CD14-positive monocyte (primary cell): ENCODE data around the gene PLA2G6. TPM values are rescaled to one million over a fixed set of nuclear protein-coding genes. Genes with fewer than 3 reads are reported as not detected.

Experiments used
- DNase-seq, 3 donors: peaks; one replicate each; pipeline ENCODE4 v3.0.0-alpha.2; 2011 to 2022
- H2AFZ ChIP-seq: 2 replicates; pipeline ENCODE4 v1.6.0; 2012; ENCODE audit warnings: mild to moderate bottlenecking, low read depth, low read length, inconsistent platforms; ENCODE audit not compliant: insufficient read depth, poor library complexity, severe bottlenecking
- H3K27ac ChIP-seq, 2 donors: 1 replicate in 1 of 2; 2 replicates in 1 of 2; pipeline ENCODE4 v1.5.1; 2012 to 2013; ENCODE audit warnings: low read length in 2 of 2, control low read depth in 1 of 2, inconsistent platforms in 1 of 2, low read depth in 1 of 2, mild to moderate bottlenecking in 1 of 2
- H3K27me3 ChIP-seq, 2 donors: one replicate each; pipeline versions ENCODE4 v1.6.0 to v1.6.1; 2011 to 2013; ENCODE audit warnings: low read length in 2 of 2; ENCODE audit not compliant: control insufficient read depth in 2 of 2, insufficient read depth in 2 of 2
- H3K36me3 ChIP-seq, 2 donors: replicated peaks in 1 of 2; 1 replicate in 1 of 2; 2 replicates in 1 of 2; pipeline versions ENCODE4 v1.5.1 to v1.6.1; 2012 to 2013; ENCODE audit warnings: low read length in 2 of 2, control low read depth in 1 of 2, inconsistent platforms in 1 of 2, mild to moderate bottlenecking in 1 of 2; ENCODE audit not compliant: insufficient read depth in 2 of 2, control insufficient read depth in 1 of 2
- H3K4me1 ChIP-seq, 2 donors: 1 replicate in 1 of 2; 2 replicates in 1 of 2; pipeline versions ENCODE4 v1.5.1 to v1.6.1; 2012 to 2013; ENCODE audit warnings: low read length in 2 of 2, control low read depth in 1 of 2, inconsistent platforms in 1 of 2, mild to moderate bottlenecking in 1 of 2, moderate library complexity in 1 of 2; ENCODE audit not compliant: insufficient read depth in 2 of 2, control insufficient read depth in 1 of 2
- H3K4me2 ChIP-seq: replicated peaks from 2 replicates; pipeline ENCODE3; 2012; ENCODE audit warnings: low read length, moderate library complexity, mild to moderate bottlenecking; ENCODE audit not compliant: poor library complexity, severe bottlenecking; ENCODE audit errors: extremely low read depth
- H3K4me3 ChIP-seq, 3 experiments: fragments of 200-600 bp in 1 of 3; sonication (generic) in 1 of 3; replicated peaks in 1 of 3; 1 replicate in 2 of 3; 2 replicates in 1 of 3; pipeline ENCODE4 v1.5.1; 2011 to 2013; ENCODE audit warnings: low read length in 3 of 3, mild to moderate bottlenecking in 3 of 3, control low read depth in 2 of 3, low read depth in 2 of 3, inconsistent platforms in 1 of 3, moderate library complexity in 1 of 3
- H3K79me2 ChIP-seq: 2 replicates; pipeline ENCODE4 v1.6.0; 2012; ENCODE audit warnings: mild to moderate bottlenecking, control low read depth, inconsistent platforms, low read length, moderate library complexity; ENCODE audit not compliant: insufficient read depth
- H3K9ac ChIP-seq: 2 replicates; pipeline ENCODE4 v1.6.0; 2017; ENCODE audit warnings: low read length, mild to moderate bottlenecking; ENCODE audit not compliant: insufficient read depth, poor library complexity, severe bottlenecking
- H3K9me3 ChIP-seq, 2 donors: replicated peaks in 1 of 2; 1 replicate in 1 of 2; 2 replicates in 1 of 2; pipeline versions ENCODE4 v1.5.1 to v1.6.1; 2012 to 2013; ENCODE audit warnings: low read length in 2 of 2, control low read depth in 1 of 2; ENCODE audit not compliant: control insufficient read depth in 1 of 2, insufficient read depth in 1 of 2
- H4K20me1 ChIP-seq: 2 replicates; pipeline ENCODE4 v1.6.0; 2012; ENCODE audit warnings: mild to moderate bottlenecking, low read length, control low read depth, moderate library complexity; ENCODE audit not compliant: insufficient read depth
- H3K27ac Mint-ChIP-seq, 7 donors: one replicate each; pipeline ENCODE4 v1.8.0; 2020; ENCODE audit warnings: mild to moderate bottlenecking in 7 of 7, mixed read lengths in 7 of 7, moderate library complexity in 6 of 7, inconsistent platforms in 2 of 7
- H3K27me3 Mint-ChIP-seq, 3 donors: one replicate each; pipeline ENCODE4 v1.8.0; 2021 to 2022; ENCODE audit warnings: low read depth in 3 of 3, mild to moderate bottlenecking in 3 of 3, mixed read lengths in 3 of 3, moderate library complexity in 3 of 3, inconsistent platforms in 1 of 3
- H3K36me3 Mint-ChIP-seq, 2 donors: one replicate each; pipeline ENCODE4 v1.8.0; 2020; ENCODE audit warnings: mixed read lengths in 2 of 2, inconsistent platforms in 1 of 2, mild to moderate bottlenecking in 1 of 2
- H3K4me1 Mint-ChIP-seq: one replicate; pipeline ENCODE4 v1.8.0; 2020; ENCODE audit warnings: mild to moderate bottlenecking, mixed read lengths
- H3K4me3 Mint-ChIP-seq, 2 donors: one replicate each; pipeline ENCODE4 v1.8.0; 2020; ENCODE audit warnings: mild to moderate bottlenecking in 2 of 2, mixed read lengths in 2 of 2, moderate library complexity in 1 of 2
- H3K9me3 Mint-ChIP-seq, 7 donors: one replicate each; pipeline ENCODE4 v1.8.0; 2020 to 2022; ENCODE audit warnings: mixed read lengths in 7 of 7, mild to moderate bottlenecking in 6 of 7, moderate library complexity in 6 of 7, inconsistent platforms in 2 of 7
- WGBS: methylation state at CpG from one replicate; pipeline ENCODE4 v1.1.5; 2013; ENCODE audit warnings: missing lambda C conversion rate; ENCODE audit not compliant: insufficient coverage; 5-methylcytosine and 5-hydroxymethylcytosine counted together
- intact Hi-C, 2 donors: fragments of 100-400 bp; cut with micrococcal nuclease; formaldehyde crosslinking; loops; one replicate each; pipeline versions ENCODE4 v1.15.0 to v1.15.1; 2023
- polyA plus RNA-seq, 3 donors: library from polyadenylated mRNA; depleted of rRNA in 1 of 3; unstranded in 2 of 3; stranded (reverse) in 1 of 3; fragments of 300-500 nt in 2 of 3; fragments of >200 nt in 1 of 3; fragmentation: Illumina TruSeq in 2 of 3; gene quantifications; 1 replicate in 2 of 3; 2 replicates in 1 of 3; pipeline ENCODE4 v1.2.3, GENCODE V29; 2012 to 2021
- TF ChIP-seq, protein P1 (sequence below): fragments of 200-600 bp; IDR thresholded peaks from one replicate; pipeline ENCODE4 v1.8.0; 2022; ENCODE audit warnings: antibody characterized with exemption, mild to moderate bottlenecking

The PLA2G6 gene
- polyA plus RNA-seq, 3 donors = 0.43 to 8.3 (median 0.62) TPM

DNA sequence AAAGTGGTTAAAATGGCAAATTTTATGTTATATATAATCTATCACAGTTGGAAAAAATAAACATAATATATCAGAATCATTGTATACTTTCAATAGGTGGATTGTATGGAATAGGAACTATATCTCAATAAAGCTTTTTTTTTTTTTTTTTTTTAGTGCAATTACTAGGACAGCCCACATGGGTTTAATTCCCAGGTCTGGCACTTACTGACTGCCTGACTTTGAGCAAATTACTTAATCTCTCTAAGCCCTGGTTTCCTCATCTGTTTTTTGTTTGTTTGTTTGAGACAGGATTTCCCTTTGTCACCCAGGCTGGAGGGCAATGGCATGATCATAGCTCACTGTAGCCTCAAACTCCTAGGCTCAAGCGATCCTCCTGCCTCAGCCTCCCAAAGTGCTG is 45.0 kb downstream of the PLA2G6 start:
- Mint-ChIP-seq H3K4me1 (peaks cover 6% of the 10 kb centered on the region), H3K9me3 (peaks cover 0 to 3% (median 0%) of the 10 kb centered on the region in 7 donors), H3K36me3 (peaks cover 15 to 26% of the 10 kb centered on the region in 2 donors), H3K4me3 (no peak overlapping the region), H3K27ac (peak overlapping the region in 1 of 7 donors; percentile 25), H3K27me3 (peaks cover 0 to 5% (median 0%) of the 10 kb centered on the region in 3 donors)
- H3K4me2 ChIP-seq = no peak overlapping the region
- no CpG with 5 or more reads among the region's 1 CpG for WGBS
- H3K36me3 ChIP-seq = no peaks in the 10 kb centered on the region
- peak in 2 of 3 donors; percentile 3 to 42 for DNase-seq
- no peaks in the 10 kb centered on the region for H4K20me1 ChIP-seq
- H3K79me2 ChIP-seq = no peaks in the 10 kb centered on the region
- H3K4me3 ChIP-seq = no peak overlapping the region
- no peaks in the 10 kb centered on the region for H3K27me3 ChIP-seq
- no peaks in the 10 kb centered on the region for H3K4me1 ChIP-seq
- H3K27ac ChIP-seq = no peak overlapping the region
- H2AFZ ChIP-seq = no peak overlapping the region
- H3K9ac ChIP-seq = no peak overlapping the region
- intact Hi-C loops = no loop called here
- TF ChIP-seq, protein P1, sequence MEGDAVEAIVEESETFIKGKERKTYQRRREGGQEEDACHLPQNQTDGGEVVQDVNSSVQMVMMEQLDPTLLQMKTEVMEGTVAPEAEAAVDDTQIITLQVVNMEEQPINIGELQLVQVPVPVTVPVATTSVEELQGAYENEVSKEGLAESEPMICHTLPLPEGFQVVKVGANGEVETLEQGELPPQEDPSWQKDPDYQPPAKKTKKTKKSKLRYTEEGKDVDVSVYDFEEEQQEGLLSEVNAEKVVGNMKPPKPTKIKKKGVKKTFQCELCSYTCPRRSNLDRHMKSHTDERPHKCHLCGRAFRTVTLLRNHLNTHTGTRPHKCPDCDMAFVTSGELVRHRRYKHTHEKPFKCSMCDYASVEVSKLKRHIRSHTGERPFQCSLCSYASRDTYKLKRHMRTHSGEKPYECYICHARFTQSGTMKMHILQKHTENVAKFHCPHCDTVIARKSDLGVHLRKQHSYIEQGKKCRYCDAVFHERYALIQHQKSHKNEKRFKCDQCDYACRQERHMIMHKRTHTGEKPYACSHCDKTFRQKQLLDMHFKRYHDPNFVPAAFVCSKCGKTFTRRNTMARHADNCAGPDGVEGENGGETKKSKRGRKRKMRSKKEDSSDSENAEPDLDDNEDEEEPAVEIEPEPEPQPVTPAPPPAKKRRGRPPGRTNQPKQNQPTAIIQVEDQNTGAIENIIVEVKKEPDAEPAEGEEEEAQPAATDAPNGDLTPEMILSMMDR = no peak
- H3K9me3 ChIP-seq = no peaks in the 10 kb centered on the region

DNA sequence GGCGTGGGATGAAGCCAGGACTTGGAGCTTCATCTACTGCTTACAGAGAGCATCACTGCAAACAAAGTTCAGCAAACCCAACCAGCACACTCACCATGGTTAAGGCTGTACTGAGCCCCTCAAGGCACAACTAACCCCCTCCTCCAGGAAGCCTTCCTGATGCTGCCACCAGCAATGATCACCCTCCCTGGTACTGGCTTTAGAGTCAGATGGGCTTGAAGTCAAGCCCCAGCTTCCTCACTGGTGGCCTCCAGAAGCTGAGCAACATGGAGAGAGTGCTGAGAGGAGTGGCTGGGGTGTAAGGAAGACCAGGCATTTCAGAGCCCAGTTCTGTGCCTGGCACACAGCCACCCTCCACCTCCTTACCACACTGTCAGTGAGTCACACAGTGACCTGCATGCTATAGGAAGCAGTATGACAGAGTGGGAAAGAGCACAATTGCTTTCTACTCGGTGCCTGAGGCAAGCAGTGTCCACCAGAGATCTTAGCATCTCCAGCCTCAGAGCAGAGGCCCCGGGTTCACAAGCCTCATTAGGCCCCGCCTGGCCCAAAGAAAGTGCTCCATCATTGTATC is 46.4 kb downstream of the PLA2G6 start:
- peak overlapping the region in 2 of 7 donors; percentile 25 to 61 for H3K27ac Mint-ChIP-seq
- TF ChIP-seq, protein P1 = no peak
- intact Hi-C loops = no loop called here
- no peak overlapping the region for H2AFZ ChIP-seq
- H4K20me1 ChIP-seq = no peaks in the 10 kb centered on the region
- H3K27me3 Mint-ChIP-seq = peaks cover 0 to 3% (median 0%) of the 10 kb centered on the region in 3 donors
- DNase-seq = peak; percentile 28 to 65 (median 29)
- no peak overlapping the region for H3K4me3 ChIP-seq
- H3K4me1 Mint-ChIP-seq = peaks cover 6% of the 10 kb centered on the region
- H3K4me1 ChIP-seq = no peaks in the 10 kb centered on the region
- H3K27ac ChIP-seq = no peak overlapping the region
- no peak overlapping the region for H3K4me3 Mint-ChIP-seq
- no peak overlapping the region for H3K4me2 ChIP-seq
- peaks cover 0 to 3% (median 0%) of the 10 kb centered on the region in 7 donors for H3K9me3 Mint-ChIP-seq
- H3K36me3 ChIP-seq = no peaks in the 10 kb centered on the region
- H3K9me3 ChIP-seq = no peaks in the 10 kb centered on the region
- H3K79me2 ChIP-seq = no peaks in the 10 kb centered on the region
- H3K9ac ChIP-seq = no peak overlapping the region
- peaks cover 15 to 28% of the 10 kb centered on the region in 2 donors for H3K36me3 Mint-ChIP-seq
- 100% methylated on average over 2 of the region's 4 CpGs for WGBS
- H3K27me3 ChIP-seq = no peaks in the 10 kb centered on the region
